ENCODE measurements around the gene RIMKLB. TPM values are rescaled to one million over a fixed set of nuclear protein-coding genes. Genes with fewer than 3 reads are reported as not detected.

The RIMKLB gene
- total and polyA plus RNA-seq, 2 of the 8 experiments (the other 6 are each of a cell fraction or from before 2014, with no cell fraction given): 37.8 to 78.2 TPM

DNA sequence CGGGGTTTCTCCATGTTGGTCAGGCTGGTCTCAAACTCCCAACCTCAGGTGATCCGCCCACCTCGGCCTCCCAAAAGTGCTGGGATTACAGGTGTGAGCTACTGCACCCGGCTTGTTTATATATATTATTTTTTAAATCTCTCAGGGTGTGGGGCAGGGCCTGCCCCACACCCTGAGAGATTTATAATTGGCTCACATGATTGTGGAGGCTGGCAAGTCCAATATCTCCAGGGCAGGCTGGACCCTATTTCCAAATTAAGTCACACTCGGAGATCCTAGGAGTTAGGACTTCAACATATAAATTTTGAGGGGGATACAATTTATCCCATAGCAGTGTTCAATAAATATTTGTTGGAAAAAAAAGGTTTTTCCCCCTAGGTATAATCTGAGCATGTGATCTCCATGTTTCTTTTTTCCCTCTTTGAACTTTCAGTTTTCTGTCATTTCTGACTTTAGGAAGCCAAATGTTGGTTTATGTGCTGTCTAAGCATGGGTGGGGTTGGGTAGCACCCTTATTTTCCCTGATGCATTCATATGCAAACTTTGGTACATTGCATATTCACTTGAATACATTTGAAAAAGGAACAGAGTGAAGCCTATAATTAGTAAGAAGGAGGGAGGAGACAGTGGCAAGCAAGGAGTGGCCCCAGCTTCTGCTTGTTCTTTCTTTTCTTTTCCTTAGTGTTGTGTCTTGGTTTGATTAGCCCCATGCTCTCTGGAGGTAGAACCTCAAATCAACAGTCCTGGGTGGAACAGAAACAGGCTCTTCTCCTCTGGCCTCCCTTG lies 116.0 kb downstream of the RIMKLB start:
- no peaks in the 10 kb centered on the region for H3K79me2 ChIP-seq (ENCODE audit: control insufficient read depth in 1 of 2, insufficient read depth in 2 of 2, low read length in 2 of 2)
- H3K23ac ChIP-seq (ENCODE audit: insufficient read length): no peak overlapping the region
- CTCF ChIA-PET (ENCODE audit: partially characterized antibody): interaction anchor here (1.3 to 2.1 kb wide), 5 partner anchors 10 to 132 kb away, joined by 3 to 8 read pairs (median 3); no protein-coding TSS in a partner anchor
- H3K4ac ChIP-seq (replicated peaks; ENCODE audit: insufficient read length, low read depth, low read length): peak overlapping the region; percentile 97
- POLR2A ChIA-PET (ENCODE audit: partially characterized antibody): interaction anchor here (0.8 to 3.3 kb wide), 7 partner anchors 9 to 98 kb away, joined by 3 to 19 read pairs (median 7); partner anchors contain the start of gene A2ML1
- no peaks in the 10 kb centered on the region for H4K20me1 ChIP-seq (replicated peaks in 1 of 2; ENCODE audit: control insufficient read depth in 1 of 2, insufficient read depth in 2 of 2, low read length in 2 of 2)
- WGBS, 2 experiments (ENCODE audit: extremely low coverage in 1 of 2, insufficient coverage in 1 of 2, insufficient read length in 1 of 2, insufficient replicate concordance in 2 of 2, low coverage in 1 of 2, low lambda C conversion rate in 2 of 2, missing lambda C conversion rate in 1 of 2): 67% methylated on average over 5 of the region's 5 CpGs; no CpG with 5 or more reads in 1 of the 2 experiments
- H2AK5ac ChIP-seq (ENCODE audit: low read depth, low read length): peak overlapping the region; percentile 90; the same call in 1 of the 2 replicates
- H2BK12ac ChIP-seq (ENCODE audit: low read depth, low read length): 0 out of 2 replicates have a peak overlapping the region, but pooled peaks have one; percentile 96
- DNase-seq (ENCODE audit: low read depth in 1 of 2, low spot score in 2 of 2) (no peak), FAIRE-seq (peak; percentile 74)
- peak overlapping the region; percentile 99 for H3K18ac ChIP-seq (ENCODE audit: extremely low read depth, low read length)
- H2BK20ac ChIP-seq (ENCODE audit: low read length): peak overlapping the region; percentile 97
- no peaks in the 10 kb centered on the region for H3K27me3 ChIP-seq (replicated peaks in 1 of 4; ENCODE audit: control insufficient read depth in 3 of 4, extremely low read depth in 1 of 4, insufficient read depth in 3 of 4, low read length in 3 of 4)
- H3K4me3 ChIP-seq (ENCODE audit: extremely low read depth in 1 of 4, insufficient read depth in 2 of 4, low read depth in 3 of 4, low read length in 4 of 4): peak overlapping the region in 1 of 4 experiments; percentile 4; a peak in 1 of 8 replicates
- 0 out of 2 replicates have a peak overlapping the region, but pooled peaks have one; percentile 61 for H2BK15ac ChIP-seq (ENCODE audit: low read length)
- H3K4me2 ChIP-seq (ENCODE audit: insufficient read depth in 1 of 2, low read depth in 2 of 2, low read length in 2 of 2): peak overlapping the region; percentile 15 to 65; a peak in 3 of 4 replicates
- H3K23me2 ChIP-seq (ENCODE audit: low read depth, low read length): no peaks in the 10 kb centered on the region
- peaks cover 1 to 21% (median 10%) of the 10 kb centered on the region in 4 experiments; a peak in 5 of 7 replicates for H3K4me1 ChIP-seq (replicated peaks in 1 of 4; ENCODE audit: control insufficient read depth in 3 of 4, insufficient read depth in 4 of 4, low read length in 3 of 4)
- peak overlapping the region; percentile 81 for H2BK120ac ChIP-seq (replicated peaks; ENCODE audit: low read depth, low read length)
- H3K27ac ChIP-seq (ENCODE audit: low read depth, low read length): peak overlapping the region; percentile 75; the same call in 1 of the 2 replicates
- H4K5ac ChIP-seq (ENCODE audit: insufficient read length, low read depth, low read length): peak overlapping the region; percentile 81
- H4K91ac ChIP-seq (replicated peaks; ENCODE audit: insufficient read length, low read length): peak overlapping the region; percentile 94
- H3K56ac ChIP-seq (replicated peaks; ENCODE audit: insufficient read length, low read depth, low read length): peak overlapping the region; percentile 95
- H2BK5ac ChIP-seq (ENCODE audit: low read depth, low read length): peak overlapping the region; percentile 99
- H3K79me1 ChIP-seq (ENCODE audit: low read depth, low read length): no peaks in the 10 kb centered on the region
- no peak overlapping the region for H2AFZ ChIP-seq (ENCODE audit: low read length)
- TF ChIP-seq SAP30 (IDR thresholded peaks at IDR 0.05; ENCODE audit: insufficient read depth, insufficient replicate concordance, low read length): no peak
- TF ChIP-seq BCL11A (IDR thresholded peaks at IDR 0.05; ENCODE audit: low read depth in 2 of 2, low read length in 2 of 2): no peak
- no peak overlapping the region for H3K14ac ChIP-seq (ENCODE audit: insufficient read length)
- no peak overlapping the region for H4K8ac ChIP-seq (ENCODE audit: extremely low read depth, insufficient read depth, low read length)
- H3K9ac ChIP-seq (replicated peaks in 1 of 4; ENCODE audit: extremely low read depth in 1 of 4, low read depth in 3 of 4, low read length in 3 of 4): peak overlapping the region in 1 of 4 experiments; percentile 37; a peak in 2 of 7 replicates
- no peaks in the 10 kb centered on the region for H3K9me3 ChIP-seq (ENCODE audit: insufficient read depth in 2 of 2, low read depth in 1 of 2, low read length in 1 of 2)
- H3K36me3 ChIP-seq (ENCODE audit: control insufficient read depth in 2 of 4, insufficient read depth in 4 of 4, low read length in 3 of 4): 0 out of 8 replicates have a peak, but pooled peaks cover 0 to 3% (median 0%) of the 10 kb centered on the region in 4 experiments

Measured in H1 (cell line).